RWPE2 (cell line): ENCODE measurements around the gene RNU6-9.

Source experiments
- ATAC-seq: fragments of 200-7000 bp; cut with Tn5 transposase; 3 replicates; pipeline ENCODE4 v1.9.1; 2021; ENCODE audit warnings: low read depth
- DNase-seq: peaks from one replicate; pipeline ENCODE4 v3.0.0-alpha.2; 2020; ENCODE audit warnings: low spot score
- H3K27ac ChIP-seq: fragments of 450-650 bp; 2 replicates; pipeline ENCODE4 v1.5.1; 2017; ENCODE audit warnings: mild to moderate bottlenecking; ENCODE audit not compliant: poor library complexity, severe bottlenecking
- H3K27me3 ChIP-seq: fragments of 250-450 bp; sonication (Bioruptor Pico); 2 replicates; pipeline ENCODE4 v1.5.1; 2021; ENCODE audit warnings: mild to moderate bottlenecking, moderate library complexity; ENCODE audit not compliant: insufficient read depth, poor library complexity, severe bottlenecking
- H3K36me3 ChIP-seq: fragments of 250-450 bp; sonication (Bioruptor Pico); 2 replicates; pipeline ENCODE4 v1.5.1; 2020; ENCODE audit warnings: low read depth, mild to moderate bottlenecking, moderate library complexity
- H3K4me1 ChIP-seq: fragments of 250-450 bp; sonication (Bioruptor Pico); 2 replicates; pipeline ENCODE4 v1.5.1; 2021; ENCODE audit warnings: mild to moderate bottlenecking, moderate library complexity; ENCODE audit not compliant: insufficient read depth, poor library complexity, severe bottlenecking
- H3K4me3 ChIP-seq: fragments of 250-450 bp; sonication (Bioruptor Pico); 2 replicates; pipeline ENCODE4 v1.5.1; 2021; ENCODE audit warnings: mild to moderate bottlenecking, moderate library complexity; ENCODE audit not compliant: severe bottlenecking
- H3K9me3 ChIP-seq: fragments of 250-450 bp; sonication (Bioruptor Pico); 2 replicates; pipeline ENCODE4 v1.5.1; 2021; ENCODE audit warnings: mild to moderate bottlenecking, moderate library complexity; ENCODE audit not compliant: severe bottlenecking
- CTCF ChIP-seq: fragments of 450-650 bp; IDR thresholded peaks from one replicate; pipeline ENCODE4 v1.5.1; 2017; ENCODE audit warnings: mild to moderate bottlenecking, moderate library complexity; ENCODE audit not compliant: poor library complexity, severe bottlenecking

RNU6-9 gene

GRCh38 chr19:862581-863314 is 30.5 kb upstream of the RNU6-9 start:
- DNase-seq, result no peak
- Histone ChIP-seq H3K36me3 (no peaks in the 10 kb centered on the region), H3K27ac (no peak overlapping the region), H3K9me3 (no peaks in the 10 kb centered on the region), H3K4me1 (peaks cover 3% of the 10 kb centered on the region), H3K27me3 (peaks cover 6% of the 10 kb centered on the region), H3K4me3 (no peak overlapping the region)
- peak; percentile 48 for ATAC-seq
- no peak for TF ChIP-seq CTCF

- DNase-seq (no peak), ATAC-seq (no peak)
- H3K27ac ChIP-seq, result no peak overlapping the region
- TF ChIP-seq CTCF, result no peak
- peaks cover 3% of the 10 kb centered on the region for H3K4me1 ChIP-seq
- no peaks in the 10 kb centered on the region for H3K9me3 ChIP-seq
- peaks cover 6% of the 10 kb centered on the region for H3K27me3 ChIP-seq
- no peak overlapping the region for H3K4me3 ChIP-seq
- peaks cover under 1% of the 10 kb centered on the region for H3K36me3 ChIP-seq
Measured at GRCh38 chr19:863315-863620, 30.0 kb upstream of the RNU6-9 start.

GRCh38 chr19:866769-867300 is 26.4 kb upstream of the RNU6-9 start:
- Histone ChIP-seq H3K27me3 (no peaks in the 10 kb centered on the region), H3K27ac (no peak overlapping the region), H3K9me3 (no peaks in the 10 kb centered on the region), H3K4me3 (no peak overlapping the region), H3K36me3 (peaks cover 16% of the 10 kb centered on the region), H3K4me1 (peaks cover 9% of the 10 kb centered on the region)
- no peak for TF ChIP-seq CTCF
- no peak for DNase-seq
- no peak for ATAC-seq

GRCh38 chr19:867301-867793 is 25.9 kb upstream of the RNU6-9 start:
- H3K27me3 ChIP-seq, result no peaks in the 10 kb centered on the region
- ATAC-seq (no peak), DNase-seq (no peak)
- H3K36me3 ChIP-seq, result peaks cover 16% of the 10 kb centered on the region
- H3K27ac ChIP-seq, result no peak overlapping the region
- no peaks in the 10 kb centered on the region for H3K9me3 ChIP-seq
- no peak for TF ChIP-seq CTCF
- H3K4me1 ChIP-seq, result peaks cover 14% of the 10 kb centered on the region
- H3K4me3 ChIP-seq, result no peak overlapping the region

- H3K4me1 ChIP-seq, result peaks cover 17% of the 10 kb centered on the region
Measured at GRCh38 chr19:867855-868457, 25.3 kb upstream of the RNU6-9 start.

More at GRCh38 chr19:867855-868457, 25.3 kb upstream of the RNU6-9 start:
- Histone ChIP-seq H3K4me3 (no peak overlapping the region), H3K27ac (no peak overlapping the region), H3K36me3 (peaks cover 16% of the 10 kb centered on the region), H3K27me3 (no peaks in the 10 kb centered on the region), H3K9me3 (no peaks in the 10 kb centered on the region)
- DNase-seq (no peak), ATAC-seq (no peak)
- TF ChIP-seq CTCF, result no peak
